Sigmoid colon (tissue), 4 donors: ENCODE data around the gene GTF2IRD1.

ENCODE experiments used
- CTCF ChIP-seq, 4 experiments: fragments of 450-650 bp in 3 of 4; fragments of 200-600 bp in 1 of 4; IDR thresholded peaks; one replicate each; pipeline ENCODE4 v1.5.1; 2016 to 2019; ENCODE audit warnings: antibody characterized with exemption in 4 of 4, mild to moderate bottlenecking in 3 of 4, moderate library complexity in 2 of 4
- POLR2A ChIP-seq, 2 donors: fragments of 450-650 bp; IDR thresholded peaks; one replicate each; pipeline ENCODE4 v1.6.1; 2016; ENCODE audit warnings: antibody characterized with exemption in 2 of 2, mild to moderate bottlenecking in 2 of 2, moderate library complexity in 2 of 2
- POLR2AphosphoS5 ChIP-seq, 4 donors: sonication (generic); formaldehyde crosslinking; IDR thresholded peaks; one replicate each; pipeline ENCODE4 v1.6.1; 2017; ENCODE audit warnings: antibody characterized with exemption in 4 of 4

GRCh38 chr7:74441801-74442200 lies 11.9 kb upstream of the GTF2IRD1 start:
- TF ChIP-seq CTCF (IDR thresholded peaks at IDR 0.05): no peak
- TF ChIP-seq POLR2A (IDR thresholded peaks at IDR 0.05): no peak
- TF ChIP-seq POLR2AphosphoS5 (IDR thresholded peaks at IDR 0.05): no peak
